Naive B cell (primary cell): Measurements from ENCODE around the gene ATRNL1. TPM values are rescaled to one million over a fixed set of nuclear protein-coding genes. Genes with fewer than 3 reads are reported as not detected.

ENCODE experiments used
- ATAC-seq, 2 donors: fragments of 150-1000 bp; cut with Tn5 transposase; 2 replicates each; pipeline ENCODE4 v1.10.0; 2021; ENCODE audit warnings: low read depth in 2 of 2, mild to moderate bottlenecking in 2 of 2, moderate library complexity in 2 of 2
- DNase-seq: peaks from one replicate; pipeline ENCODE4 v3.0.0; 2022
- H3K27ac Mint-ChIP-seq, 6 donors: one replicate each; pipeline ENCODE4 v1.8.0; 2020 to 2022; ENCODE audit warnings: mild to moderate bottlenecking in 6 of 6, mixed read lengths in 6 of 6, moderate library complexity in 5 of 6, inconsistent platforms in 2 of 6
- H3K27me3 Mint-ChIP-seq, 3 donors: one replicate each; pipeline ENCODE4 v1.8.0; 2021 to 2022; ENCODE audit warnings: mixed read lengths in 3 of 3, mild to moderate bottlenecking in 1 of 3
- H3K36me3 Mint-ChIP-seq, 2 donors: one replicate each; pipeline ENCODE4 v1.8.0; 2020 to 2022; ENCODE audit warnings: mixed read lengths in 2 of 2, inconsistent platforms in 1 of 2, mild to moderate bottlenecking in 1 of 2
- H3K4me1 Mint-ChIP-seq, 3 donors: one replicate each; pipeline ENCODE4 v1.8.0; 2020 to 2022; ENCODE audit warnings: mixed read lengths in 3 of 3, inconsistent platforms in 1 of 3, mild to moderate bottlenecking in 1 of 3, moderate library complexity in 1 of 3
- H3K4me3 Mint-ChIP-seq, 8 donors: one replicate each; pipeline ENCODE4 v1.8.0; 2020 to 2022; ENCODE audit warnings: mild to moderate bottlenecking in 8 of 8, mixed read lengths in 8 of 8, moderate library complexity in 8 of 8, inconsistent platforms in 2 of 8
- H3K9me3 Mint-ChIP-seq, 7 donors: one replicate each; pipeline ENCODE4 v1.8.0; 2020 to 2022; ENCODE audit warnings: mixed read lengths in 7 of 7, mild to moderate bottlenecking in 5 of 7, inconsistent platforms in 2 of 7, moderate library complexity in 1 of 7
- polyA plus RNA-seq, 6 donors: library from polyadenylated mRNA; unstranded; fragments of 300-500 nt; fragmentation: Illumina TruSeq; gene quantifications; one replicate each; pipeline ENCODE4 v1.2.3, GENCODE V29; 2021; ENCODE audit warnings: low read depth in 6 of 6

The ATRNL1 gene
- polyA plus RNA-seq, 6 donors from 2014 or later: 0.03 to 1.7 (median 0.49) TPM; not detected in 2

GRCh38 chr10:115879372-115880089, 786.4 kb downstream of the ATRNL1 start:
- Mint-ChIP-seq H3K36me3 (no peaks in the 10 kb centered on the region), H3K9me3 (peaks cover 0 to 14% (median 0%) of the 10 kb centered on the region in 7 donors), H3K4me3 (no peak overlapping the region), H3K27me3 (peaks cover 0 to 3% (median 2%) of the 10 kb centered on the region in 3 donors), H3K27ac (no peak overlapping the region), H3K4me1 (no peaks in the 10 kb centered on the region)
- ATAC-seq (no peak), DNase-seq (no peak)

DNA sequence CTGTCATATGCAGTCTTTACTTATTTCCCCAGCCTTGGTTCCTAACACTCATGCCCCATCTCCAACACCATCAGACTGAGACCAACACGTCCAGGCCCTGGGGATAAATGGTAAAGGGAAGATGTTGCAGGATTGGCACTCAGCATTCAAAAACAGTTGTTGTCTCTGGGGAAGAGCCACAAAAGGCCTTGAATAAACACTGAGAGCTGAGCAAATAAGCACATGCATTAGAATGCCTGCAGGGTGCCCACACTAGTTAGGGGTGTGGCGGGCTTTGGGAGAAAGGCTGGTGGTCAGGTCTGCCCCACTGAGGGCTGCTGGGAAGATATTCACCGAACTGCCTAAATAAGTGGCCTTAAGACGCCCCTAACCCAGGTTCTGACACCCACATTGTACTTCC, 788.9 kb downstream of the ATRNL1 start:
- Mint-ChIP-seq H3K9me3 (peaks cover 0 to 10% (median 0%) of the 10 kb centered on the region in 7 donors), H3K4me1 (no peaks in the 10 kb centered on the region), H3K27ac (no peak overlapping the region), H3K27me3 (no peaks in the 10 kb centered on the region), H3K36me3 (no peaks in the 10 kb centered on the region), H3K4me3 (no peak overlapping the region)
- no peak for DNase-seq
- no peak for ATAC-seq

GRCh38 chr10:115883372-115883771, 790.2 kb downstream of the ATRNL1 start:
- Mint-ChIP-seq H3K4me3 (no peak overlapping the region), H3K4me1 (no peaks in the 10 kb centered on the region), H3K27me3 (no peaks in the 10 kb centered on the region), H3K36me3 (no peaks in the 10 kb centered on the region), H3K9me3 (peaks cover 0 to 17% (median 0%) of the 10 kb centered on the region in 7 donors), H3K27ac (no peak overlapping the region)
- ATAC-seq: no peak
- DNase-seq: no peak

GRCh38 chr10:115884331-115884730, 791.2 kb downstream of the ATRNL1 start:
- ATAC-seq (no peak), DNase-seq (no peak)
- H3K36me3 Mint-ChIP-seq: no peaks in the 10 kb centered on the region
- H3K27me3 Mint-ChIP-seq: no peaks in the 10 kb centered on the region
- no peak overlapping the region for H3K27ac Mint-ChIP-seq
- no peak overlapping the region for H3K4me3 Mint-ChIP-seq
- no peaks in the 10 kb centered on the region for H3K4me1 Mint-ChIP-seq
- H3K9me3 Mint-ChIP-seq: peaks cover 0 to 22% (median 0%) of the 10 kb centered on the region in 7 donors

DNA sequence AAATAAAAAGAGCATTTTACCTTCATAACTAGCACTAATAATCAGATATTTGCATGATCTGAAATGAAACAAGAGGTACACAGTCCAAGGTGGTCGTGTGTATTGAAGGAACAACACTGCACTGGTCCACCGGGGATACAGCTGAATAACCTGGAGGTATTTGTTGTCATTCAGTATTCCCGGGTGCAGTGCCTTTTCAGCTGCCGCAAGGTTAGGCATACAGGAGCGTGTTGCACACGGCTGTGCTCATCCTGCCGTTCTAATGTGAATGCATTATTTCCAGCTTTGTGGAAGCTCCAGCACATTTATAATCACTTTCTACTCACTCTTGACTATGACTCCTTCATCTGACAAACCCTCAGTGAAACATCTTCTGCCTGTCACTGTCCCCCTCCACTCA, 802.0 kb downstream of the ATRNL1 start:
- H3K36me3 Mint-ChIP-seq: no peaks in the 10 kb centered on the region
- DNase-seq: no peak
- H3K9me3 Mint-ChIP-seq: peaks cover 0 to 6% (median 0%) of the 10 kb centered on the region in 7 donors
- H3K27ac Mint-ChIP-seq: no peak overlapping the region
- no peak overlapping the region for H3K4me3 Mint-ChIP-seq
- ATAC-seq: no peak
- H3K27me3 Mint-ChIP-seq: no peaks in the 10 kb centered on the region
- H3K4me1 Mint-ChIP-seq: no peaks in the 10 kb centered on the region

DNA sequence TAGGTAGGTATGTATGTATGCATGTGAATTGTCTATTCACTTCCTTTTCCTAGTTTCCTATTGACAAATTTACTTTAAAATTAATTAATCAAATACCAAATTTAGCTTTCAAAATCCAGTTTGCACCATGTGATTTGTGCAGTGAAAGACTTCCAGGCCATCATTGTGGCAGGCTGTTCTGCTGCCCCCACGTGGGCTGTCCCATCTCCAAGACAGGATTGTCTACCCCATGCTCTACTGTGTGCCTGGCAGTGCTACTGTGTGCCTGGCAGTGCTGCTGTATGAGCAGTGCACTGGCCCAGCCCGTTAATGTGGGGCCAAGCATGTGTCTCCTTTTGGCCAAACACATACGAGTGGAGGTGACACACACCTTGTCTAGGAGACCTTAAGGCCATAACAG, 805.1 kb downstream of the ATRNL1 start:
- peaks cover 0 to 6% (median 0%) of the 10 kb centered on the region in 7 donors for H3K9me3 Mint-ChIP-seq
- no peaks in the 10 kb centered on the region for H3K4me1 Mint-ChIP-seq
- H3K4me3 Mint-ChIP-seq: no peak overlapping the region
- no peaks in the 10 kb centered on the region for H3K36me3 Mint-ChIP-seq
- no peak for ATAC-seq
- no peak overlapping the region for H3K27ac Mint-ChIP-seq
- DNase-seq: no peak
- no peaks in the 10 kb centered on the region for H3K27me3 Mint-ChIP-seq

DNA sequence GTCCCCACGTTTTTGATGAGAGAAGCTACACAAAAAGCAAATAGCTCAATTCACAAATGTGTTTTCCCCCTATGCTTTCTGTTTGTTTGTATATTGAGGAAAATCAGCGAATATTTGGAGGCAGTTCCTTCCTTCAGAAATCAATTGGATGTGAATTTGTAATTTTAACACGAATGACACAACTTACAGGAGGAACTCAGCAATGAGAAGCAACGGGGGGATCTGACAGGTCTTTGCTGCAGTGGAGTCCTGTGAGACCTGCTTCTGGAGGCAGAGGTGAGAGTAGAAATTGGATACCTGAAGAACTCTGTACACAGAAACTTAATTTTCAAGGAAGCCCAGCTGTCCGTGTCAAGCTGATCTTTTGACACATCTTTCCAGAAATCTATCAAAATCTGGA, 809.4 kb downstream of the ATRNL1 start:
- DNase-seq: no peak
- ATAC-seq: no peak
- no peak overlapping the region for H3K4me3 Mint-ChIP-seq
- no peaks in the 10 kb centered on the region for H3K36me3 Mint-ChIP-seq
- H3K9me3 Mint-ChIP-seq: peaks cover 0 to under 1% (median 0%) of the 10 kb centered on the region in 7 donors
- H3K4me1 Mint-ChIP-seq: no peaks in the 10 kb centered on the region
- no peaks in the 10 kb centered on the region for H3K27me3 Mint-ChIP-seq
- no peak overlapping the region for H3K27ac Mint-ChIP-seq

GRCh38 chr10:115903207-115903606, 810.0 kb downstream of the ATRNL1 start:
- Mint-ChIP-seq H3K4me1 (no peaks in the 10 kb centered on the region), H3K27ac (no peak overlapping the region), H3K4me3 (no peak overlapping the region), H3K27me3 (no peaks in the 10 kb centered on the region), H3K9me3 (no peaks in the 10 kb centered on the region), H3K36me3 (no peaks in the 10 kb centered on the region)
- DNase-seq (no peak), ATAC-seq (no peak)

DNA sequence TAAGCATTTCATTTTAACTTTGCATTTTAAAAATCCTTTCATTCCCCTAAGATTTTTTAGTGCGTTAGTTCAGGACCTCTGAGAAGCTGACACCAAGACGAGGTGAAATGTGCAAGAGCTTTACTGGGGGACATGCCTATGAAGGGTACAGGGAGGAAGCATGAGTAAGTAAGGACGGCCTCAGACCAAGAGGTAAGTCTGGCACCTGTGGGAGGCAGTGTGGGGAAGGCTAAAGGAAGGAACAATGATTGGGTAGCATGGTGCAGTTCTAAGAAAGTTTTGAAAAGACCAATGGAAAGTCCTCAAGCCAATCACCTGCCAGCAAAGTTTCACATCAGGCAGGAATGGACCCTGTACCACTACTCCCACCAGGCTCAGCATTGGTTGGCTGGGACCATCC, 810.7 kb downstream of the ATRNL1 start:
- DNase-seq: no peak
- no peaks in the 10 kb centered on the region for H3K27me3 Mint-ChIP-seq
- no peaks in the 10 kb centered on the region for H3K4me1 Mint-ChIP-seq
- no peak for ATAC-seq
- no peak overlapping the region for H3K4me3 Mint-ChIP-seq
- no peaks in the 10 kb centered on the region for H3K9me3 Mint-ChIP-seq
- no peak overlapping the region for H3K27ac Mint-ChIP-seq
- no peaks in the 10 kb centered on the region for H3K36me3 Mint-ChIP-seq

GRCh38 chr10:115909037-115909436, 815.9 kb downstream of the ATRNL1 start:
- no peaks in the 10 kb centered on the region for H3K36me3 Mint-ChIP-seq
- H3K27me3 Mint-ChIP-seq: no peaks in the 10 kb centered on the region
- no peak overlapping the region for H3K27ac Mint-ChIP-seq
- ATAC-seq: no peak
- H3K4me3 Mint-ChIP-seq: no peak overlapping the region
- DNase-seq: no peak
- no peaks in the 10 kb centered on the region for H3K4me1 Mint-ChIP-seq
- H3K9me3 Mint-ChIP-seq: peaks cover 0 to 3% (median 0%) of the 10 kb centered on the region in 7 donors

GRCh38 chr10:115909962-115910731, 817.0 kb downstream of the ATRNL1 start:
- Mint-ChIP-seq H3K27me3 (no peaks in the 10 kb centered on the region), H3K4me1 (no peaks in the 10 kb centered on the region), H3K36me3 (no peaks in the 10 kb centered on the region), H3K4me3 (no peak overlapping the region), H3K9me3 (peaks cover 0 to 11% (median 0%) of the 10 kb centered on the region in 7 donors), H3K27ac (no peak overlapping the region)
- DNase-seq (no peak), ATAC-seq (no peak)

GRCh38 chr10:115914475-115914874, 821.3 kb downstream of the ATRNL1 start:
- Mint-ChIP-seq H3K9me3 (peaks cover 0 to 11% (median 0%) of the 10 kb centered on the region in 7 donors), H3K36me3 (no peaks in the 10 kb centered on the region), H3K27ac (no peak overlapping the region), H3K4me3 (no peak overlapping the region), H3K4me1 (no peaks in the 10 kb centered on the region), H3K27me3 (no peaks in the 10 kb centered on the region)
- ATAC-seq (no peak), DNase-seq (no peak)

GRCh38 chr10:115915429-115915828, 822.3 kb downstream of the ATRNL1 start:
- H3K4me3 Mint-ChIP-seq: no peak overlapping the region
- peaks cover 0 to 11% (median 2%) of the 10 kb centered on the region in 7 donors for H3K9me3 Mint-ChIP-seq
- no peaks in the 10 kb centered on the region for H3K36me3 Mint-ChIP-seq

GRCh38 chr10:115918812-115919211, 825.6 kb downstream of the ATRNL1 start:
- H3K4me3 Mint-ChIP-seq: no peak overlapping the region

More at GRCh38 chr10:115915429-115915828, 822.3 kb downstream of the ATRNL1 start:
- no peak for ATAC-seq
- no peak overlapping the region for H3K27ac Mint-ChIP-seq
- no peaks in the 10 kb centered on the region for H3K27me3 Mint-ChIP-seq
- DNase-seq: no peak
- H3K4me1 Mint-ChIP-seq: no peaks in the 10 kb centered on the region

More at GRCh38 chr10:115918812-115919211, 825.6 kb downstream of the ATRNL1 start:
- DNase-seq: no peak
- no peaks in the 10 kb centered on the region for H3K27me3 Mint-ChIP-seq
- H3K27ac Mint-ChIP-seq: no peak overlapping the region
- no peak for ATAC-seq
- H3K9me3 Mint-ChIP-seq: peaks cover 0 to 10% (median 2%) of the 10 kb centered on the region in 7 donors
- no peaks in the 10 kb centered on the region for H3K4me1 Mint-ChIP-seq
- no peaks in the 10 kb centered on the region for H3K36me3 Mint-ChIP-seq
